ENCODE measurements around the gene FBXL17.

Gene FBXL17

GRCh38 chr5:108371263-108371662 is 10.6 kb downstream of the FBXL17 start:
- no peak overlapping the region for H3K27ac ChIP-seq (ENCODE audit: low read depth, low read length)
- peaks cover 7% of the 10 kb centered on the region for H3K9me3 ChIP-seq (ENCODE audit: low read length)
- no peaks in the 10 kb centered on the region for H3K27me3 ChIP-seq (ENCODE audit: control insufficient read depth in 1 of 2, insufficient read depth in 2 of 2, low read length in 2 of 2)
- H3K9ac ChIP-seq (ENCODE audit: low read length): no peak overlapping the region
- H3K4me3 ChIP-seq (ENCODE audit: low read depth in 1 of 2, low read length in 2 of 2): no peak overlapping the region
- no peaks in the 10 kb centered on the region for H3K36me3 ChIP-seq (ENCODE audit: insufficient read depth, low read length)
- peaks cover 8% of the 10 kb centered on the region for H3K4me1 ChIP-seq (ENCODE audit: insufficient read depth, low read length)

GRCh38 chr5:108369167-108369566 is 12.7 kb downstream of the FBXL17 start:
- Histone ChIP-seq H3K4me1 (ENCODE audit: insufficient read depth, low read length) (peaks cover 8% of the 10 kb centered on the region), H3K27ac (ENCODE audit: low read depth, low read length) (no peak overlapping the region), H3K36me3 (ENCODE audit: insufficient read depth, low read length) (no peaks in the 10 kb centered on the region), H3K9ac (ENCODE audit: low read length) (no peak overlapping the region), H3K9me3 (ENCODE audit: low read length) (no peaks in the 10 kb centered on the region), H3K27me3 (ENCODE audit: control insufficient read depth in 1 of 2, insufficient read depth in 2 of 2, low read length in 2 of 2) (no peaks in the 10 kb centered on the region), H3K4me3 (ENCODE audit: low read depth in 1 of 2, low read length in 2 of 2) (no peak overlapping the region)

DNA sequence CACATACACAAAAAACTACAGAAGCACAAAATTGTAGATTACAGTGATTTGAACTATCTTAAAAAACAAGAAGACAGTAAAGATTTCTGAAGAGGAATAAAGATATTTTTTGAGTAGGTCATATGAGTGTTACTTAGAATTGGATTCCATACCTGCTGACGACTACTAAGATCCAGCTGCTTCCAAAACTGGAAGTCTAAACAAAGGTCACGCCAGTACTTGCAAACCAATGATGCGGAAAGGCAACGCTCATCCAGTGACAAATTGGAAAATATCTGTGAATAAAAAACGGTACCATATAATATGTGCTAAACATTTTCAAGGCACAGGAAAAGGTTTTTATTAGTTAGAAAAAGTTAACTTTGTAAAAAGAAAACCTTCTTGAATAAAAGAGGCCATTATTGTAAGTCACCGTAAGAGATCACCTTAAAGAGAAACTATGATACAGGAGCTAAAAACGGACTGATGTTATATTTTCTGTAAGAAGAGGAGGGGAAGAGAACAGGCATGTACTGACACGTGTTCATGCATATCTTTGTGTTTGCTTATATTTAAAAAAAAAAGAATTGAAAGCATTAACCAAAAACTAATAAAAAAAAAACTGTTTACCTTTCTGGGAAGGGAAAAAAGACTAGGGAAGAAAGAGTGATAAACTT is 14.1 kb downstream of the FBXL17 start:
- Histone ChIP-seq H3K27me3 (ENCODE audit: control insufficient read depth in 1 of 2, insufficient read depth in 2 of 2, low read length in 2 of 2) (no peaks in the 10 kb centered on the region), H3K36me3 (ENCODE audit: insufficient read depth, low read length) (no peaks in the 10 kb centered on the region), H3K9me3 (ENCODE audit: low read length) (no peaks in the 10 kb centered on the region), H3K4me3 (ENCODE audit: low read depth in 1 of 2, low read length in 2 of 2) (no peak overlapping the region), H3K27ac (ENCODE audit: low read depth, low read length) (no peak overlapping the region), H3K4me1 (ENCODE audit: insufficient read depth, low read length) (peaks cover 8% of the 10 kb centered on the region), H3K9ac (ENCODE audit: low read length) (no peak overlapping the region)

GRCh38 chr5:108366500-108366899 is 15.4 kb downstream of the FBXL17 start:
- H3K27me3 ChIP-seq (ENCODE audit: control insufficient read depth in 1 of 2, insufficient read depth in 2 of 2, low read length in 2 of 2): no peaks in the 10 kb centered on the region
- no peak overlapping the region for H3K27ac ChIP-seq (ENCODE audit: low read depth, low read length)

GRCh38 chr5:108361771-108362170 is 20.1 kb downstream of the FBXL17 start:
- peaks cover 3% of the 10 kb centered on the region for H3K4me1 ChIP-seq (ENCODE audit: insufficient read depth, low read length)

More at GRCh38 chr5:108366500-108366899, 15.4 kb downstream of the FBXL17 start:
- Histone ChIP-seq H3K4me1 (ENCODE audit: insufficient read depth, low read length) (peaks cover 8% of the 10 kb centered on the region), H3K9ac (ENCODE audit: low read length) (no peak overlapping the region), H3K4me3 (ENCODE audit: low read depth in 1 of 2, low read length in 2 of 2) (no peak overlapping the region), H3K36me3 (ENCODE audit: insufficient read depth, low read length) (no peaks in the 10 kb centered on the region), H3K9me3 (ENCODE audit: low read length) (no peaks in the 10 kb centered on the region)

GRCh38 chr5:108361239-108361638 is 20.7 kb downstream of the FBXL17 start:
- Histone ChIP-seq H3K9ac (ENCODE audit: low read length) (no peak overlapping the region), H3K27me3 (ENCODE audit: control insufficient read depth in 1 of 2, insufficient read depth in 2 of 2, low read length in 2 of 2) (no peaks in the 10 kb centered on the region)

More at GRCh38 chr5:108361771-108362170, 20.1 kb downstream of the FBXL17 start:
- H3K9ac ChIP-seq (ENCODE audit: low read length): no peak overlapping the region
- H3K4me3 ChIP-seq (ENCODE audit: low read depth in 1 of 2, low read length in 2 of 2): no peak overlapping the region
- H3K27me3 ChIP-seq (ENCODE audit: control insufficient read depth in 1 of 2, insufficient read depth in 2 of 2, low read length in 2 of 2): no peaks in the 10 kb centered on the region
- no peaks in the 10 kb centered on the region for H3K9me3 ChIP-seq (ENCODE audit: low read length)
- H3K27ac ChIP-seq (ENCODE audit: low read depth, low read length): no peak overlapping the region
- no peaks in the 10 kb centered on the region for H3K36me3 ChIP-seq (ENCODE audit: insufficient read depth, low read length)

DNA sequence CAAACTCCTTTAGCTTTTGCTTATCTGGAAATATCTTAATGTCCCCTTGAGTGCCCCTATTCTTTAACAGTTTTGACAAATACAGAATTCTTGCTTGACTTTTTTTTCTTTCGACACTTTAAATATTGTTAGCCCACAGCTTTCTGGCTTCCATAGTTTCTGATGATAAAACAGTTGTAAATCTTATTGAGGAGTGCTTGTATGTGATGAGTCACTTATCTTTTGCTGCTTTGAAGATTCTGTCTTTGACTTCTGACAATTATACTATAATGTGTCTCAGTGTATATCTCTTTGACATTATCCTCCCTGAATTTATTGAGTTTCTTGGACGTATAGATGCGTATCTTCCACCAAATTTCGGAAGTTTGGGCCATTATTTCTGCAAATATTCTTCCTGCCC is 21.6 kb downstream of the FBXL17 start:
- no peaks in the 10 kb centered on the region for H3K4me1 ChIP-seq (ENCODE audit: insufficient read depth, low read length)
- no peak overlapping the region for H3K9ac ChIP-seq (ENCODE audit: low read length)
- no peaks in the 10 kb centered on the region for H3K27me3 ChIP-seq (ENCODE audit: control insufficient read depth in 1 of 2, insufficient read depth in 2 of 2, low read length in 2 of 2)
- no peaks in the 10 kb centered on the region for H3K9me3 ChIP-seq (ENCODE audit: low read length)
- H3K4me3 ChIP-seq (ENCODE audit: low read depth in 1 of 2, low read length in 2 of 2): no peak overlapping the region
- no peak overlapping the region for H3K27ac ChIP-seq (ENCODE audit: low read depth, low read length)
- H3K36me3 ChIP-seq (ENCODE audit: insufficient read depth, low read length): no peaks in the 10 kb centered on the region

More at GRCh38 chr5:108361239-108361638, 20.7 kb downstream of the FBXL17 start:
- Histone ChIP-seq H3K36me3 (ENCODE audit: insufficient read depth, low read length) (no peaks in the 10 kb centered on the region), H3K9me3 (ENCODE audit: low read length) (no peaks in the 10 kb centered on the region), H3K4me3 (ENCODE audit: low read depth in 1 of 2, low read length in 2 of 2) (no peak overlapping the region), H3K4me1 (ENCODE audit: insufficient read depth, low read length) (no peaks in the 10 kb centered on the region), H3K27ac (ENCODE audit: low read depth, low read length) (no peak overlapping the region)

GRCh38 chr5:108356286-108356685 is 25.6 kb downstream of the FBXL17 start:
- Histone ChIP-seq H3K27me3 (ENCODE audit: control insufficient read depth in 1 of 2, insufficient read depth in 2 of 2, low read length in 2 of 2) (no peaks in the 10 kb centered on the region), H3K27ac (ENCODE audit: low read depth, low read length) (no peak overlapping the region), H3K4me3 (ENCODE audit: low read depth in 1 of 2, low read length in 2 of 2) (no peak overlapping the region), H3K4me1 (ENCODE audit: insufficient read depth, low read length) (no peaks in the 10 kb centered on the region), H3K9ac (ENCODE audit: low read length) (no peak overlapping the region), H3K9me3 (ENCODE audit: low read length) (no peaks in the 10 kb centered on the region), H3K36me3 (ENCODE audit: insufficient read depth, low read length) (no peaks in the 10 kb centered on the region)

- Histone ChIP-seq H3K36me3 (ENCODE audit: insufficient read depth, low read length) (no peaks in the 10 kb centered on the region), H3K9ac (ENCODE audit: low read length) (no peak overlapping the region)
Observed at GRCh38 chr5:108353087-108353486, 28.8 kb downstream of the FBXL17 start.

GRCh38 chr5:108345541-108346171 is 36.2 kb downstream of the FBXL17 start:
- Histone ChIP-seq H3K27me3 (ENCODE audit: control insufficient read depth in 1 of 2, insufficient read depth in 2 of 2, low read length in 2 of 2) (no peaks in the 10 kb centered on the region), H3K4me3 (ENCODE audit: low read depth in 1 of 2, low read length in 2 of 2) (no peak overlapping the region), H3K36me3 (ENCODE audit: insufficient read depth, low read length) (no peaks in the 10 kb centered on the region), H3K27ac (ENCODE audit: low read depth, low read length) (no peak overlapping the region), H3K4me1 (ENCODE audit: insufficient read depth, low read length) (no peaks in the 10 kb centered on the region), H3K9me3 (ENCODE audit: low read length) (no peaks in the 10 kb centered on the region), H3K9ac (ENCODE audit: low read length) (no peak overlapping the region)

More at GRCh38 chr5:108353087-108353486, 28.8 kb downstream of the FBXL17 start:
- H3K27ac ChIP-seq (ENCODE audit: low read depth, low read length): no peak overlapping the region
- no peaks in the 10 kb centered on the region for H3K27me3 ChIP-seq (ENCODE audit: control insufficient read depth in 1 of 2, insufficient read depth in 2 of 2, low read length in 2 of 2)
- no peak overlapping the region for H3K4me3 ChIP-seq (ENCODE audit: low read depth in 1 of 2, low read length in 2 of 2)
- H3K9me3 ChIP-seq (ENCODE audit: low read length): no peaks in the 10 kb centered on the region
- no peaks in the 10 kb centered on the region for H3K4me1 ChIP-seq (ENCODE audit: insufficient read depth, low read length)

GRCh38 chr5:108344103-108344822 is 37.6 kb downstream of the FBXL17 start:
- no peaks in the 10 kb centered on the region for H3K4me1 ChIP-seq (ENCODE audit: insufficient read depth, low read length)
- H3K4me3 ChIP-seq (ENCODE audit: low read depth in 1 of 2, low read length in 2 of 2): no peak overlapping the region
- H3K9ac ChIP-seq (ENCODE audit: low read length): no peak overlapping the region
- no peaks in the 10 kb centered on the region for H3K36me3 ChIP-seq (ENCODE audit: insufficient read depth, low read length)
- no peak overlapping the region for H3K27ac ChIP-seq (ENCODE audit: low read depth, low read length)
- no peaks in the 10 kb centered on the region for H3K27me3 ChIP-seq (ENCODE audit: control insufficient read depth in 1 of 2, insufficient read depth in 2 of 2, low read length in 2 of 2)
- no peaks in the 10 kb centered on the region for H3K9me3 ChIP-seq (ENCODE audit: low read length)

All from muscle layer of colon (tissue), 2 donors.